GM23248 (cell line): ENCODE data around the gene DNM1. TPM values are rescaled to one million over a fixed set of nuclear protein-coding genes. Genes with fewer than 3 reads are reported as not detected.

ENCODE experiments used
- DNase-seq: peaks from one replicate; pipeline ENCODE4 v3.0.0-alpha.2; 2015
- H2AFZ ChIP-seq: fragments of 200-600 bp; sonication (generic); 2 replicates; pipeline ENCODE4 v1.6.1; 2016; ENCODE audit warnings: antibody characterized with exemption
- H3F3A ChIP-seq: fragments of 200-600 bp; sonication (generic); 2 replicates; pipeline ENCODE4 v1.6.1; 2016; ENCODE audit warnings: mild to moderate bottlenecking, antibody characterized with exemption, mixed run types; ENCODE audit not compliant: insufficient read depth
- H3K27ac ChIP-seq: fragments of 200-600 bp; sonication (generic); 2 replicates; pipeline ENCODE4 v1.5.1; 2016; ENCODE audit warnings: mild to moderate bottlenecking
- H3K27me3 ChIP-seq: fragments of 200-600 bp; sonication (generic); replicated peaks from 2 replicates; pipeline ENCODE4 v1.6.1; 2016; ENCODE audit warnings: mild to moderate bottlenecking; ENCODE audit not compliant: insufficient read depth
- H3K36me3 ChIP-seq: fragments of 200-600 bp; sonication (generic); 2 replicates; pipeline ENCODE4 v1.6.1; 2016; ENCODE audit warnings: low read depth, mild to moderate bottlenecking
- H3K4me1 ChIP-seq: fragments of 200-600 bp; sonication (generic); 2 replicates; pipeline ENCODE4 v1.6.1; 2016; ENCODE audit warnings: mild to moderate bottlenecking; ENCODE audit not compliant: insufficient read depth
- H3K4me2 ChIP-seq: fragments of 200-600 bp; sonication (generic); one replicate; pipeline ENCODE4 v1.6.1; 2016; ENCODE audit warnings: mild to moderate bottlenecking; ENCODE audit not compliant: unreplicated experiment
- H3K4me3 ChIP-seq: fragments of 200-600 bp; sonication (generic); 2 replicates; pipeline ENCODE4 v1.5.1; 2016; ENCODE audit warnings: mild to moderate bottlenecking
- H3K79me2 ChIP-seq: fragments of 200-600 bp; sonication (generic); 2 replicates; pipeline ENCODE4 v1.6.1; 2016; ENCODE audit warnings: mild to moderate bottlenecking; ENCODE audit not compliant: insufficient read depth
- H3K9ac ChIP-seq: fragments of 200-600 bp; sonication (generic); 2 replicates; pipeline ENCODE4 v1.6.1; 2016; ENCODE audit warnings: mild to moderate bottlenecking
- H3K9me2 ChIP-seq: fragments of 200-600 bp; sonication (generic); 2 replicates; pipeline ENCODE4 v1.6.1; 2016; ENCODE audit warnings: mixed run types, mild to moderate bottlenecking, moderate library complexity; ENCODE audit not compliant: insufficient read depth
- H3K9me3 ChIP-seq: fragments of 200-600 bp; sonication (generic); one replicate; pipeline ENCODE4 v1.6.1; 2017; ENCODE audit warnings: low read depth
- H4K20me1 ChIP-seq: fragments of 200-600 bp; sonication (generic); 2 replicates; pipeline ENCODE4 v1.6.0; 2016; ENCODE audit not compliant: insufficient read depth
- EZH2 ChIP-seq: fragments of 200-600 bp; sonication (generic); IDR thresholded peaks from 2 replicates; pipeline ENCODE4 v1.6.1; 2018; ENCODE audit warnings: antibody characterized with exemption, mild to moderate bottlenecking; ENCODE audit not compliant: insufficient read depth, poor library complexity, severe bottlenecking
- EZH2phosphoT487 ChIP-seq: fragments of 200-600 bp; sonication (generic); IDR thresholded peaks from 2 replicates; pipeline ENCODE4 v1.6.1; 2018; ENCODE audit warnings: antibody characterized with exemption, moderate library complexity, mild to moderate bottlenecking, low read depth; ENCODE audit not compliant: insufficient read depth
- WGBS, 2 experiments: methylation state at CpG; one replicate each; pipeline ENCODE4 v1.1.6; 2015 to 2017; ENCODE audit warnings: low lambda C conversion rate in 2 of 2, low coverage in 1 of 2; ENCODE audit errors: missing lambda C conversion rate in 2 of 2; 5-methylcytosine and 5-hydroxymethylcytosine counted together
- in situ Hi-C: fragments of 300-500 bp; cut with MboI; formaldehyde crosslinking; loops from 2 replicates; pipeline ENCODE4 v1.15.0; 2020
- polyA plus RNA-seq: library from polyadenylated mRNA; unstranded; fragments of >200 nt; fragmentation: Nextera tagmentation; extraction: Ambion mirVana; gene quantifications from 2 replicates; pipeline ENCODE4 v1.2.1, GENCODE V29; 2016
- total RNA-seq: library from RNA; depleted of rRNA; stranded (reverse); fragments of >200 nt; shearing (Covaris generic); gene quantifications from 2 replicates; pipeline ENCODE4 v1.2.3, GENCODE V29; 2014

The DNM1 gene
- total and polyA plus RNA-seq, 2 experiments from 2014 or later: 12.1 to 19.0 TPM

DNA sequence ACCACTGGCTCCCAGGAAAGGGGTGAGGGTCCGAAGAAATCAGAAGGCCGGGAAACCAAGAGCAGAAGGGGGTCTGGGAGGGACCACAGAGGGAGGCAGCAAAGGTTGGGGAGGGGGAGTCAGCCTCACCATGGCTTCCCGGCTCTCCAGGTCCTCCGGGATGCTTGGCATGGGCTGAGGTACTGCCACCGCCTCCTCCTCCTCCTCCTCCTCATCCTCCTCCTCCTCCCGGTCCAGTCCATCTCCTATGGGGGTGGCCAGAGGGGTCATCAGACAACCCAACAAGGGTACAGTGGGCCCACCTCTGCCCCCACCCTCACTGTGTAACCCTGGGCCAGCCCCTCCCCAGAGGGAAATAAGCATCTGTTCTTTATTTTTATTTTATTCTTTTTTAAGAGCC is 55.1 kb downstream of the DNM1 start:
- Histone ChIP-seq H3K27ac (no peak overlapping the region), H3F3A (peaks cover 41% of the 10 kb centered on the region; the same call in 1 of the 2 replicates), H3K9me2 (no peaks in the 10 kb centered on the region), H3K27me3 (no peaks in the 10 kb centered on the region), H3K36me3 (peaks cover 33% of the 10 kb centered on the region), H2AFZ (no peak overlapping the region), H3K4me3 (no peak overlapping the region), H3K9me3 (no peaks in the 10 kb centered on the region), H3K4me1 (no peaks in the 10 kb centered on the region), H3K79me2 (peaks cover 12% of the 10 kb centered on the region), H3K4me2 (no peak overlapping the region), H4K20me1 (no peaks in the 10 kb centered on the region), H3K9ac (no peak overlapping the region)
- in situ Hi-C loops: no loop called here
- no peak for TF ChIP-seq EZH2
- TF ChIP-seq EZH2phosphoT487: no peak
- no peak for DNase-seq
- 60 to 82% methylated on average over 3 to 6 of the region's 6 CpGs for WGBS, 2 experiments

DNA sequence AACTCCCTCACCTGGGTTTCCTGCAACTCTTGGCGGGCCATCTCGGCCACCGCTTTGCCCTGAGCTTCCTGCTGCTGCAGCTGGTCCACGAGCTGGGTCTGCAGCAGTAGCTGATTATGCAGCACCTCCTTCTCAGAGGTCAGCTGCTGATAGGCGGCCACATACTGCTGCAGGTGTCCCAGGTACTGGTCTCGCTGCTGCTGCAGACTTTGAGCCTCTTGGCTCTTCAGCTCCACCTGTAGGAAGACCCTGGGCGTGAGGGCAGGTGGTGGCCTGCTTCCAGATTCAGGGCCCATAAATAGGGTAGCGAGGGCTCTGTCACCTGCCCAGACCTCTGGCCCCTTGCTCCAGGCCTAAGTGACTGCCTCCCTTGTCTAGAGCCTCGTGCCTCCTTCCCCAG is 56.0 kb downstream of the DNM1 start:
- Histone ChIP-seq H3K9ac (no peak overlapping the region), H3K79me2 (peaks cover 12% of the 10 kb centered on the region), H3K36me3 (peaks cover 33% of the 10 kb centered on the region), H3K27me3 (no peaks in the 10 kb centered on the region), H2AFZ (no peak overlapping the region), H3K27ac (no peak overlapping the region), H3K4me1 (no peaks in the 10 kb centered on the region), H3F3A (peaks cover 41% of the 10 kb centered on the region; the same call in 1 of the 2 replicates), H3K4me3 (no peak overlapping the region), H3K9me2 (no peaks in the 10 kb centered on the region), H4K20me1 (no peaks in the 10 kb centered on the region), H3K4me2 (no peak overlapping the region), H3K9me3 (no peaks in the 10 kb centered on the region)
- no peak for DNase-seq
- TF ChIP-seq EZH2phosphoT487 (no peak), EZH2 (no peak)
- 85% methylated on average over 9 of the region's 9 CpGs for WGBS, 2 experiments
- in situ Hi-C loops: no loop called here

DNA sequence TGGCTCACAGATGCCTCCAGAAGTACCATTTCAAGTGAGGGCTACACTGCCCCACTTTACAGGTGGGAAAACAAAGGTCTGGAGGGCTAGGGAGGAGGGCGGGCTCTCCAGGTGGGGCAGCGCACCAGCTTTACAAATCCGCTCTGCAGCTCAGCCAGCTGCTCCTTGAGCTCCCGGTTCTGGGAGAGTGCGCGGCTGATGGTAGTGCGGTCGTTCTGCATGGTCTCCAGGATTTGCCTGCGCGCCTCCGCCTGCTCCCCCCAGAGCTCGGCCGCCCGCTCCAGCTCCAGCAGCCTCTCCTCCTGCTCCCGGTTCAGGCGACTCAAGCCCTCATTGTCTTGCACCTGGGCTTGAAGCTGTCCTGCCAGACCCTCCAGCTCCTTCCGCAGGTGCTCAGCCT is 57.2 kb downstream of the DNM1 start:
- Histone ChIP-seq H3K9me3 (no peaks in the 10 kb centered on the region), H2AFZ (no peak overlapping the region), H3K36me3 (peaks cover 42% of the 10 kb centered on the region), H3K79me2 (peaks cover 15% of the 10 kb centered on the region), H3K27me3 (no peaks in the 10 kb centered on the region), H3F3A (peaks cover 42% of the 10 kb centered on the region; the same call in 1 of the 2 replicates), H3K9ac (no peak overlapping the region), H3K4me1 (no peaks in the 10 kb centered on the region), H3K27ac (no peak overlapping the region), H4K20me1 (no peaks in the 10 kb centered on the region), H3K9me2 (no peaks in the 10 kb centered on the region), H3K4me3 (no peak overlapping the region), H3K4me2 (no peak overlapping the region)
- WGBS, 2 experiments: 91 to 94% methylated on average over 16 to 17 of the region's 17 CpGs
- in situ Hi-C loops: no loop called here
- no peak for DNase-seq
- TF ChIP-seq EZH2 (no peak), EZH2phosphoT487 (no peak)

DNA sequence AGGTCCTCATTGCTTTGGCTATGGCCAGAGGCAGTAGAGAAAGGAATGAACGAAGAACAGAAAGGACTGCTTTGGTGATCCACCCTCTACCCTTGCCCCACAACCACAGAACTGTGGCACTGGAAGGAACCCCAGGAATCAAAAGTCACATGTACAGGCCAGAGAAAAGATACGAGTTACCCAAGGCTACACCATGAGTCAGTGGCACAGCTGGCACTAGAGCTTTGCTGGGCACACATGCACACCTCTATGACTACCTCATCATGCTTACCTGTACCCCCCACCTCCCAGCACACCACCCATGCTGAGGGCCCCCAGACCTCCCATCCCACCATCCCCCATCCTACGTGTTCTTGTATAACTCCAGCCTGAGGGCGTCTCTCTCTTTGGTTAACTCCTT is 59.5 kb downstream of the DNM1 start:
- TF ChIP-seq EZH2 (no peak), EZH2phosphoT487 (no peak)
- Histone ChIP-seq H3F3A (peaks cover 24% of the 10 kb centered on the region; the same call in 1 of the 2 replicates), H4K20me1 (no peaks in the 10 kb centered on the region), H3K9ac (no peak overlapping the region), H3K4me2 (no peak overlapping the region), H3K36me3 (peaks cover 53% of the 10 kb centered on the region), H3K27ac (no peak overlapping the region), H3K9me3 (no peaks in the 10 kb centered on the region), H3K27me3 (no peaks in the 10 kb centered on the region), H2AFZ (no peak overlapping the region), H3K79me2 (peaks cover 32% of the 10 kb centered on the region), H3K4me3 (no peak overlapping the region), H3K9me2 (no peaks in the 10 kb centered on the region), H3K4me1 (no peaks in the 10 kb centered on the region)
- WGBS, 2 experiments: 73 to 76% methylated on average over 4 of the region's 4 CpGs
- no peak for DNase-seq
- in situ Hi-C loops: no loop called here

DNA sequence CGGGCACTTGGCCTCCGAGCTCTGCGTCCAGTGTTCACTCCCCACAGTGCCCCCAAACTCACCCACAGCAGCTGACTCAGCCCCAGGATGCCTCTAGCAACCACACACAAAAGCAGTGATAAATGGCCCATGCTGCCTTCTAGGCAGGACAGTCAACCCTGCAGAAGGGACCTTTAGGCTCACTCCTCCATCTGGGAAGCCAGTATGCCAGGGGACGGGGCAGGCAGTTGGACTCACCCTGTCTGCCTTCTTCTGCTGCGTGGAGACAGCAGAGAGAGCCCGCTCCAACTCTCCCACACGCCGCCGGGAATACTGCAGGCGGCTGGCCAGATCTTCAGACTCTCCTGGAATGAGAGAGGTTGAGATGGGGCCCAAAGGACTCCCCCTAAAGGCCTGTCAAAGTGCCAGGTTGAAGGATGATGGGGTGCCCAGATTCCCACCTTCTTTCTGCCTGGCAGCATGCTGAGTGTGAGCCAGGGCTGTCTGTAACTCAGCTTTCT is 62.2 kb downstream of the DNM1 start:
- H3K9me3 ChIP-seq: no peaks in the 10 kb centered on the region
- TF ChIP-seq EZH2 (no peak), EZH2phosphoT487 (no peak)
- no peaks in the 10 kb centered on the region for H3K27me3 ChIP-seq
- H3K4me1 ChIP-seq: no peaks in the 10 kb centered on the region
- no peak overlapping the region for H2AFZ ChIP-seq
- no peak overlapping the region for H3K9ac ChIP-seq
- peaks cover 55% of the 10 kb centered on the region for H3K36me3 ChIP-seq
- peaks cover 58% of the 10 kb centered on the region for H3K79me2 ChIP-seq
- no peak overlapping the region for H3K27ac ChIP-seq
- DNase-seq: no peak
- no peak overlapping the region for H3K4me3 ChIP-seq
- H4K20me1 ChIP-seq: no peaks in the 10 kb centered on the region
- peaks cover 21% of the 10 kb centered on the region; the same call in 1 of the 2 replicates for H3F3A ChIP-seq
- in situ Hi-C loops: no loop called here
- 92 to 95% methylated on average over 10 of the region's 10 CpGs for WGBS, 2 experiments
- no peak overlapping the region for H3K4me2 ChIP-seq
- no peaks in the 10 kb centered on the region for H3K9me2 ChIP-seq
